ENCODE data around the gene SDK1.

DNA sequence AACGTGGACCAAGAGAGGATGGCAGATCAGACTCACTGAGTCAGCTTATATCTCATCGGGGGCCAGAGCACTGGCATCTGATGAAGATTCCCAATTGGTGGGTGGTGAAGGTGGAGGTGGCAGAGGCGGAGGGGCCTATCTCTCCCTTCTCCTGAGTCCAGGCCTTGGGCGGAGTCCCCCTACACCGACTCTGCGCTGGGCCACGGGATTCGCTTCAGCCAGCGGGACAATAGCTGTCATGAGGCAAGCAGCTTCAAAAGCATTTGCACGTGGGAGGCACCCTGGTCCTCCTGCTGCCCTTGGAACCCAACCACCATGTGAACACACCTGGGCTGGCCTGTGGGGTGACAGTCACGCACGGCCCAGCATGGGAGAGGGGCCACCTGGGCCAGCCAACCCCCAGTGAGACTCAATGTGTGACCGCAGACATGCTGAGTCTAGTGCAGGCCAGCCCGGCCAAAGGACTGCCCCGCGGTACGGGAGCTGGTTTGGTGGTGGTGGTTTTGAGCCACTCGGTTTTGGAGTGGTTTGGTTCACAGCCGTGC, 914.2 kb downstream of the SDK1 start:
- TF ChIP-seq CTCF (IDR thresholded peaks at IDR 0.05) (no peak), POLR2AphosphoS5 (IDR thresholded peaks at IDR 0.05) (no peak)
